Measurements from ENCODE around the gene SLC11A1.

Gene SLC11A1

GRCh38 chr2:218395826-218396687 is 14.0 kb downstream of the SLC11A1 start:
- in situ Hi-C loops (cut with MboI; ENCODE audit: low pct_unique_long_range_greater_than_20kb, low sequenced_read_pairs, unreplicated experiment): no loop called here
- TF ChIP-seq, protein P1, sequence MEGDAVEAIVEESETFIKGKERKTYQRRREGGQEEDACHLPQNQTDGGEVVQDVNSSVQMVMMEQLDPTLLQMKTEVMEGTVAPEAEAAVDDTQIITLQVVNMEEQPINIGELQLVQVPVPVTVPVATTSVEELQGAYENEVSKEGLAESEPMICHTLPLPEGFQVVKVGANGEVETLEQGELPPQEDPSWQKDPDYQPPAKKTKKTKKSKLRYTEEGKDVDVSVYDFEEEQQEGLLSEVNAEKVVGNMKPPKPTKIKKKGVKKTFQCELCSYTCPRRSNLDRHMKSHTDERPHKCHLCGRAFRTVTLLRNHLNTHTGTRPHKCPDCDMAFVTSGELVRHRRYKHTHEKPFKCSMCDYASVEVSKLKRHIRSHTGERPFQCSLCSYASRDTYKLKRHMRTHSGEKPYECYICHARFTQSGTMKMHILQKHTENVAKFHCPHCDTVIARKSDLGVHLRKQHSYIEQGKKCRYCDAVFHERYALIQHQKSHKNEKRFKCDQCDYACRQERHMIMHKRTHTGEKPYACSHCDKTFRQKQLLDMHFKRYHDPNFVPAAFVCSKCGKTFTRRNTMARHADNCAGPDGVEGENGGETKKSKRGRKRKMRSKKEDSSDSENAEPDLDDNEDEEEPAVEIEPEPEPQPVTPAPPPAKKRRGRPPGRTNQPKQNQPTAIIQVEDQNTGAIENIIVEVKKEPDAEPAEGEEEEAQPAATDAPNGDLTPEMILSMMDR (IDR thresholded peaks at IDR 0.05; ENCODE audit: extremely low read depth, insufficient read depth, missing control alignments): peak; percentile 80
- DNase-seq (ENCODE audit: low spot score): peak; percentile 94

DNA sequence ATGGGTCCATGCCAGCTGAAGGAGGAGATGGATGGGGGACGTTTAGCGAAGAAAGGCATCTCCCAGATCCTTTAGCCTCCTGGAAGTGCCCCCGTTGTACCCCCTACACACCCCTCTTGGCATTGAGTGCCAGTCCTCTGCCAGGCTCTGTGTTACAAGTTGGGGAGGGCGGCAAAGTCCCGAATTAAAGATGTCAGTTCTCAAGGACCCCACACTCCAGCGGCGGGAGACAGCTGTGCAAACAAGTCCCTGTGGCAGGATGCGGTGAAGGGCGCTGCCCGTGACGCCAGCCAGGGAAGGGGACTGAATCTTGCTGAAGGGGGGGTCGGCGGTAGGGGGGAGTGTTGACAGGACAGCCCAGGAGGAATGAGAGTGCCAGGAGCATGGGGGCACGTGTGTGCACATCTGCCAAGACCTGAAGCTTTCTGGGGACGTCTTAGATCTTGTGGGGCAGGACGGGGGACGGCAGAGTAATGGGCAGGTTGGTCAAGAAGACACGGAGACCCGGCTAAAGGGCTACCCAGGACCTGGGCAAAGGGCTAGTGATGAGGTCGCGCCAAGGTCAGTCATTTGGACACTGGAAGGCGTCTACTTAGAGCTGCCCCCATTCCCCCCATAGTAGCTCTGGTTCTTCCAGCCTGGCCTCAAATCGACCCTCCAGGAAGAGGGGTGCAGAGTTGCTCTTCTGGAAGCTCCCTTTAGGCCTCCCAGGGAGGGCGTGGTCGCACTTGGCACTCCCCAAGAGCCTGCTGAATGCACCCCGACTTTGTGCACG is 14.8 kb downstream of the SLC11A1 start:
- in situ Hi-C loops (cut with MboI; ENCODE audit: low pct_unique_long_range_greater_than_20kb, low sequenced_read_pairs, unreplicated experiment): no loop called here
- TF ChIP-seq, protein P1 (IDR thresholded peaks at IDR 0.05; ENCODE audit: extremely low read depth, insufficient read depth, missing control alignments): no peak
- DNase-seq (ENCODE audit: low spot score): no peak

- DNase-seq (ENCODE audit: low spot score): no peak
- TF ChIP-seq, protein P1 (IDR thresholded peaks at IDR 0.05; ENCODE audit: extremely low read depth, insufficient read depth, missing control alignments): no peak
- in situ Hi-C loops (cut with MboI; ENCODE audit: low pct_unique_long_range_greater_than_20kb, low sequenced_read_pairs, unreplicated experiment): no loop called here
These were observed 15.4 kb downstream of the SLC11A1 start for GRCh38 chr2:218397463-218397819.

- TF ChIP-seq, protein P1 (IDR thresholded peaks at IDR 0.05; ENCODE audit: extremely low read depth, insufficient read depth, missing control alignments): no peak
- peak; percentile 76 for DNase-seq (ENCODE audit: low spot score)
- in situ Hi-C loops (cut with MboI; ENCODE audit: low pct_unique_long_range_greater_than_20kb, low sequenced_read_pairs, unreplicated experiment): no loop called here
These were observed 15.9 kb downstream of the SLC11A1 start for GRCh38 chr2:218397820-218398436.

DNA sequence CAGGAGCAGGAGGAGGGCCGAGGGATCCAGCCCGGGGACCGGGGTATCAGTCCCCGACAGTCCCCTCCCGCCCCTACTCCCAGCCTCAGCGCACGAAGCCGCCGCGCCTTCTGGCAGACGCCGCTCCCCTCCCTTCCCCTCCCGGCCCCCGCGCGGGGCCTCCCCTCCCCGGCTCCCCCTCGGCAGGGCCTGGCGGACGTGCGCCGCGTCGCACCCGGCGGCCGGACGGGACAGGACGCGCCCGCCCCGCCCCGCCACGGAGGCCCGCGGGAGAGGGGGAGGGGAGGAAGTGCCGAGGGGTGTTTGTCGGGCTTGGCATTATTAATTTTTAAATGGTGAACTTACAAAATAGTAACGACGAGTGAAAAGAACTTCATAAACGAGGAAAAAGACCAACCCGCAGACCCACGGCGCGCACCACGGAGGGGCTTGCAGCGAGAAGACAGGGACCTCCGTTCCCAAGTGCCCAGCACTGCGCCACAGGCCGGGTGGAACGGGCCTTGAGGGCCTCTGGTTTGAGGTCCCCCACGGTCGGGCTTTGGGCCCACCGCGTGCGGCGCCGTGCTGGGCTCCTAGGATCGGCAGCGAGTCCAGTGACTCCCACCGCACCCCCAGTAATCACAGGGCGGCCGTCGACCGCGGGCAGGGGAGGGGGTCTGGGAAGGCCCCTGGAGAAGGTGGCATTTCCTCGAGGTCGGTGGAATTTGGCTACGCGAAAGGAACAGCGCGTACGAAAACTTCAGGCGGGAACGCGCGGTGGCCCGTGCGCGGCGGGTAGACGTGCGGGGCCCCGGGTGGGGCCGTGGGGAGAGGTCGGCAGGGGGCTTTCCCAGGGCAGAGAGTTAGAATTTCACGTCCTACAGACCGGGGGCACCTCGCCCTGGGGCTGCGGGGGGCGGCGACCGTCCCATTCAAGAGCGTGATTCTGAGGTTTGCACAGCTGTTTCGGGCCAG is 16.6 kb downstream of the SLC11A1 start:
- TF ChIP-seq, protein P1 (IDR thresholded peaks at IDR 0.05; ENCODE audit: extremely low read depth, insufficient read depth, missing control alignments): no peak
- in situ Hi-C loops (cut with MboI; ENCODE audit: low pct_unique_long_range_greater_than_20kb, low sequenced_read_pairs, unreplicated experiment): no loop called here
- DNase-seq (ENCODE audit: low spot score): peak; percentile 87

Measured in GM13977 (cell line).